Measurements from ENCODE around the gene OPCML.

The OPCML gene

GRCh38 chr11:132605825-132606570, 926.3 kb downstream of the OPCML start:
- DNase-seq (ENCODE audit: low spot score), result no peak

DNA sequence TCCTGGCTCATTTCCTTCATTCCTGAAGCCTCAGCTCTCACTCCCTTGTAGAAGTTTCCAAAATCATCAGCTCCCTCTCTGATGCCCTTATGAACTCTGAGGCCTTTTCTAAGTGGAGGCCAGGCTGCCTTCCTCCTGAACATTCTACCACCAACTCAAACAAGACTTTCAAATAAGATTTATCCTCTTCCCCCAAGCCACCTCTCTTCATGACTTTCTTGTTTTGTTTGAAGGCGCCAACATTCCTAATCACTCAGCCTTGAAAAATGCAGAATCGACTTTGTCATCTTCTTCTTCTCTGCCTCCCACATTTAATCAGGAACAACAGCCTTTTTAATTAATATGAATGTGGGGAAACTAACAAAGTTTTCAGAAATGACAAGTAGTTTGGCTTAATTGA, 927.9 kb downstream of the OPCML start:
- no peak for DNase-seq (ENCODE audit: low spot score)

DNA sequence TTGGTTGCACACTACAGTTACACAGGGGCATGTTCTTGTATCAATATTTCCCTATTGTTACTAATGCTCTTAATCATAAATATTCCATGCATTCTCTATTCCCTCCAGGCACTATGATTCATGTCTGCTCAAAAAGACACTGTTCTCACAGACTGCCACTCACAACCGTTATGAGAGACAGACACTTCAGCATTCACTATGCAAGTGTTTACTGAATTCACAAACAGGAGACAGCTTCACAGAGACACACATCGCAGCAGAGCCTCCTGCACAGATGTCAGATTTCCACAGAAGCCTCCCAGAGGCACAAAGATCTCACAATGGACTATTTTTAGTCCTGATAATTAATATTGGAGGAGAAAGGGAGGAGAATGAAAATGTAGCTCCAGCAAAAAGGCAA, 930.4 kb downstream of the OPCML start:
- DNase-seq (ENCODE audit: low spot score), result no peak

- DNase-seq (ENCODE audit: low spot score), result no peak
Observed at GRCh38 chr11:132595711-132596134, 936.6 kb downstream of the OPCML start.

DNA sequence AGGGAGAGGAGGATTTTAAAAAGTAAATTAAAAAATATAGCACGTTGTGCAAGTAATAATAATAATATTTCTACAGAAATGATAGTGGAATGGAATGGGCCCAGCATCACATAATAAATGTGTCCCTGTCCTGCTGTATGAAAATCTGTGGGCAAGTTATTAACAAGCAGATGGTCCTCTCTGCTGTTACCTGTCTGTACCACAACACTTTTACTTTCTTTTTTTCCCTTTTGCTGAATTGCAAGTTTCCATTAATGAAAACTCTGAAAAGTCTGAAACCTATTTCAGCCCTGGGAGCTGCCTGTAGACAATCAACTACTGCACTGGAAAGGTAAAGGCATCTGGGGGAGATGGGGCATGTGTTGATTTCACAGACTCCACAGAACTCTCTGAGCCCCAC, 937.1 kb downstream of the OPCML start:
- DNase-seq (ENCODE audit: low spot score), result no peak

DNA sequence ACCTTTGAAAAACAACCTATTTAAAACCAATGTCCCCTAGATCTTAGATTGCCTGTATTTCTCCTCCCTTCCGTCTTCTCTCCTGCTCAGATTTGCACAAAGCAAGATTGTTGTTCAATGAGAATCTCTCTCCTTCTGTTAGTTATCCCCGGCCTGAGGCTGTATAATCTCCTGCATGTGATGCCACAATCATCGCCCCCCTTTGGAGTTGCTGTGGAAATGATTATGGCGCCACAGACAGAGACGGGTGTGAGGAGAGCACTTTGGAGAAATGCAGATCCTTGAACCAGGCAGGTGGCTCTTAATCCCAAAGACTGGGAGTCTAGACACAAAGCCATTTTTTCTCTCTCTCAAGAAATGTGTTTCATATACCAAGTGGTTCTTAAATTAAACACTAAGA, 941.3 kb downstream of the OPCML start:
- DNase-seq (ENCODE audit: low spot score), result no peak

- no peak for DNase-seq (ENCODE audit: low spot score)
Observed at GRCh38 chr11:132590554-132590953, 941.7 kb downstream of the OPCML start.

DNA sequence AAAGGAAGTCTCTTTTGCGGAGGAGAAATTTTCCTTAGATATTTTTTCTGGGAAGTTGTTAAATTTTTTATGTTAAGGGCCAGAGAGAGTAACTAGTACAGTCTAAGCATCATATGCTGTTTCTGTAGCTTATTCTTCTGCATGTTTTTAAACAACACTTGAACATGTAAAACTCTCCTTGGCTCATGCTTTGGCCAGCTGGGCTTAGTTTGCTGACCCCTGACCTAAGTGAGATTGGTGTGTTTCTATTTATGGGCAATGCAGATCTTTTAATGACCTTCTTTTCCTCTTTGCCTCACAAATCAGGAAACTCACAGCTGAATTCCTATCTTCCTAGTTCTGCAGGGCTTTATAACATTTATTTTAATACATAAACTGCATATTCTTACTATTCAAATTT, 942.5 kb downstream of the OPCML start:
- no peak for DNase-seq (ENCODE audit: low spot score)

DNA sequence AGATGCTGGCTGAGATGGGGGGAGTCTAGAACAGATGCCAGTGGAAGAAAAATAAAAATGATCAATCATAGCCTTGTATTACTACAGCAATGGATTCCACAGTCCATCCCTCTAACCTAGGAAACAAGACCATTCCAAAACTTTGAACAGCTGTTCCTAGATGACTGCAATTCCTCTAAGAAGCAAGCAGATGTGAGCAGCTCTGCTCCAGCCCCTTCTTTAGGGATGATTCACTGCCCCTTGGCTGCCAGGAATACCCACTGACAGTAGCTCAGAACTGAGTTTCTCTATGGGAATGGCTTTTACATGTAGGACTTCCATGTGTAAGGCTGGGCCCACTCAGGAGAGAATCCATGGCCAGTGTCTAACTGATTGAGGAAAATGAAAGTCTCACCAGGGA, 943.9 kb downstream of the OPCML start:
- no peak for DNase-seq (ENCODE audit: low spot score)

GRCh38 chr11:132587716-132588115, 944.6 kb downstream of the OPCML start:
- DNase-seq (ENCODE audit: low spot score), result no peak

- DNase-seq (ENCODE audit: low spot score), result no peak
Observed at GRCh38 chr11:132586801-132587200, 945.5 kb downstream of the OPCML start.

GRCh38 chr11:132579634-132580327, 952.5 kb downstream of the OPCML start:
- DNase-seq (ENCODE audit: low spot score), result no peak

DNA sequence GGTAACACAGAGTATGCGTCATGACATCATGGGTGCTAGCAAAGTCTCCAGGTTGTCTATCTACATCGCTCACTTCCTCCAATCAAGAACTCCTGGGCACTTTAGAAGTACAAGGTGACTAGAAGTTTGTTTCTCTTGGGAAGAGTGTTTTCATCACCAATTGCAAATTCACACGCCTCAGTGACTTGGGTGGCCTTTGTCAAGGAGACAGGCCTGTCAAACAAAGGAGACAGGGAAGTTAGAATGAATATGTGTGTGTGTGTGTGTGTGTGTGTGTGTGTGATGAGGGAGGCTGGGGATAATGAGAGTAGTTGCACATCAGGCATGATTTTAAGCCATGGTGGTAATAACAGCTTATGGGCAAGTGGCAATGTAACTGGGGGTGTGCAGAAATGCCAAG, 953.2 kb downstream of the OPCML start:
- DNase-seq (ENCODE audit: low spot score), result no peak

- DNase-seq (ENCODE audit: low spot score), result no peak
Observed at GRCh38 chr11:132578580-132578979, 953.7 kb downstream of the OPCML start.

DNA sequence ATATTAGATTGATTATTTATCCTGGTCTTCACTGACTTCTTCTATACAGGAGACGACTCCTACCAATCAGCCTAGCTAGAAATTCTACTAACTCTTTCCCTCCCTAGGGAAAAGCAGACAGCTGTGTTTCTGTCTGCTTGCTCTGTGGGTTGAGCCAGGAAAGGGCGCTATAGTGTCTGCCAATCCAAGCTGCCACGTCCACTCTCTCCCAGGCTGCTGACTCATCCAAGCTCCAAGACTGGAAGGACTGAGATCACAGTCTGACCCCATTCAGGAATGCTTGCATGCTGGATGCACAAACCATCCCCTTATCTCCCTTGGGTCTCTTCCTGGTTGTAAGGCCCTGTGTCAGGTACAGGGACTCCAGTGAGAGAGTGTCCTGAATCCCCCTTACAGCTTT, 955.6 kb downstream of the OPCML start:
- no peak for DNase-seq (ENCODE audit: low spot score)

- no peak for DNase-seq (ENCODE audit: low spot score)
Observed at GRCh38 chr11:132564091-132564885, 968.0 kb downstream of the OPCML start.

DNA sequence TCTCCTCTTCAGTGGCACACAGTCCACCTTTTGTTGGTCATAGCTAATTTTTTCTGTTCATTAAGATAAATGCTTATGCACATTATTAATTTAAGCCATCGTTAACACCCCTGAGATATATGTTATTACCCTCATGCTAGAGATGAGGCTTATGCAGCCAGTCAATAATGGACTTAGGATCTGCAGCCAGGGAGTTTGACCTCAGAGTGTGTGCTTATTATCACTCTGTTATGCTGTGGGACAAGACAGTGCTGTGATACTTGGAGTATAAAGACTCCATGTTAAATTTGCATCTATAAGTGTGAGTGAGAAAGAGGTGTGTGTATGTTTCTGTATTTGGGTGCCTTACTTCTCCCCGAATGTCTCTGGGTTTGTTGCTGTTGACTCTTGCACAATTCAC, 969.3 kb downstream of the OPCML start:
- no peak for DNase-seq (ENCODE audit: low spot score)

DNA sequence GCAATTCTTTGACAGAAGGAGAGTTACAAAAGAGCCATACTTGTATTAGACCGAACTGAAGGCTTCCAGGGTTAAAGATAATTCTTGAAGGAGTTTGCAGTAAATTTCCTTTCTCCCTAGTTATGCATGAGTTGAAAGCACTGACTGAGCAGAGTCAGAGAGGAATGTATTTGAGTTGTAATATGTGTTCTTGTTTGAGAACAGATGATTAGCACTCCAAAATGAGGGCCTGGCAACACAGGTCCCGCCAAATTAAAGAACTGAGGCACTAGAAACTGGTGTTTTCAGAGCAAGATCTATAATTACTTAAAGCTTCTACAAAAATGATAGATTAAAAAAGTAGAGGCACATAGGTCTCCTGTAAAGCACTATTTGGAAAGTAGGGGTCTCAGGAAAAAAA, 970.4 kb downstream of the OPCML start:
- DNase-seq (ENCODE audit: low spot score), result no peak

- DNase-seq (ENCODE audit: low spot score), result no peak
Observed at GRCh38 chr11:132559331-132560036, 972.8 kb downstream of the OPCML start.

DNA sequence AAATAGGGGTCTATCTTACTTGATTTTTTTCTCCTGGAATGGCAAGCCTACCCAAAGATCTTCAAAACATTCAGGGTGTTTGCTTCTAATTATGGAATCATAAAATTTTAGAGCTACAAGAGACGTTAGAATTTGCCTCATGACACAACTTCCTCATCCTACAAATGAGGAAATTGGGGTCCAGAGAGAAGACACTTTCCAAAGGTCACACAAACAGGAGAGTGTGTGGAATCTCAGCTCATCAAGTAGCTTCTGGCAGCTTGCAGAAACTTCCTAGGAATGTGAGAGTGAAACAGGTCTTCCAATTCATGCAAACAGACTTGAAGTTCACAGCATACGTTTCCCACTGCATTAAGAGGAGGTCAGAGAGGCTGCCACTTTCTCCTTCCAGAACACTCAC, 976.0 kb downstream of the OPCML start:
- DNase-seq (ENCODE audit: low spot score), result no peak

GRCh38 chr11:132555617-132556016, 976.7 kb downstream of the OPCML start:
- DNase-seq (ENCODE audit: low spot score), result no peak

DNA sequence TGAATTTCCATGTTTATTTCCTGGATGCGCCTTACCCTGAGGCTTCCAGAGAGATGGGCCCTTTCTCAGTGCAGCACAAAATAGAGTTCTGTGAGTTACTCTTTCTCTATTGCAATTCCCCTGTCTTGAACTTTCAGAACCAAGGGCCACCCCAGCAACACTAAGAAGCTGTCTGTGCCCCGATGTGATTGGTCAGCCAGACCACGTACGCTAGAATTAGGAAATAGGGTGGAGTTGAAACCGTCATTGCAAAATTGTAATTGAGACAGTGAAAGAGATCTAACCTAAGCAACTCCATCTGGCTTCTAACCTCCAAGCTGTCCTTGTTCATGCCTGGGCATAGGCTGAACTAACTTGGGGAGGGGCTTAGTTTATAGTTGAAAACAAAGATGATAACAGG, 981.3 kb downstream of the OPCML start:
- no peak for DNase-seq (ENCODE audit: low spot score)
